CD4-positive, alpha-beta T cell treated with Interleukin-6 at 100 ng/mL for 8 hours (primary cell): ENCODE results near the gene PAK6.

Source experiments
- DNase-seq: peaks from one replicate; pipeline ENCODE4 v3.0.0-alpha.2; 2020; ENCODE audit warnings: mixed read lengths, low spot score

The PAK6 gene

GRCh38 chr15:40238532-40239403, at the start of gene PAK6:
PAK6 (plus strand) TSS chr15:40239063; CDS start chr15:40264786, 25,723 bp downstream.
- no peak for DNase-seq

- DNase-seq, result no peak
Measured at GRCh38 chr15:40190591-40190990, 48.3 kb upstream of the PAK6 start.

GRCh38 chr15:40192942-40193341, 45.9 kb upstream of the PAK6 start:
- no peak for DNase-seq

GRCh38 chr15:40197434-40197833, 41.4 kb upstream of the PAK6 start:
- peak; percentile 21 for DNase-seq

- no peak for DNase-seq
Measured at GRCh38 chr15:40198355-40199085, 40.3 kb upstream of the PAK6 start.

- no peak for DNase-seq
Measured at GRCh38 chr15:40204100-40204499, 34.8 kb upstream of the PAK6 start.

- DNase-seq, result peak; percentile 69
Measured at GRCh38 chr15:40217166-40217824, 21.6 kb upstream of the PAK6 start.

- DNase-seq, result no peak
Measured at GRCh38 chr15:40219801-40220200, 19.1 kb upstream of the PAK6 start.

- DNase-seq, result no peak
Measured at GRCh38 chr15:40222131-40222530, 16.7 kb upstream of the PAK6 start.

- DNase-seq, result no peak
Measured at GRCh38 chr15:40226736-40227135, 12.1 kb upstream of the PAK6 start.

GRCh38 chr15:40229316-40229715, 9.5 kb upstream of the PAK6 start:
- no peak for DNase-seq

GRCh38 chr15:40229956-40230355, 8.9 kb upstream of the PAK6 start:
- DNase-seq, result no peak

GRCh38 chr15:40232625-40233070, 6.2 kb upstream of the PAK6 start:
- DNase-seq, result no peak

- no peak for DNase-seq
Measured at GRCh38 chr15:40233727-40234577, 4.9 kb upstream of the PAK6 start.

- no peak for DNase-seq
Measured at GRCh38 chr15:40234783-40235182, 4.1 kb upstream of the PAK6 start.

- no peak for DNase-seq
Measured at GRCh38 chr15:40235201-40235885, 3.5 kb upstream of the PAK6 start.

- no peak for DNase-seq
Measured at GRCh38 chr15:40239404-40239692, 485 bp downstream of the PAK6 start.

GRCh38 chr15:40239693-40240618, 1.1 kb downstream of the PAK6 start:
- no peak for DNase-seq

- no peak for DNase-seq
Measured at GRCh38 chr15:40240619-40241221, 1.9 kb downstream of the PAK6 start.
